Stimulated activated CD8-positive, alpha-beta memory T cell treated with anti-CD3 and anti-CD28 coated beads, Interleukin-7, amount 100 ng/mL, for 1 hour (primary cell): ENCODE results near the gene ARMC9.

ENCODE experiments used
- DNase-seq, 2 donors: peaks; one replicate each; pipeline ENCODE4 v3.0.0-alpha.2; 2020; ENCODE audit warnings: low read depth in 2 of 2

ARMC9 gene

GRCh38 chr2:231204146-231204545 is 5.7 kb downstream of the ARMC9 start:
- DNase-seq = no peak

- DNase-seq = no peak
These were observed 6.2 kb downstream of the ARMC9 start for GRCh38 chr2:231204581-231204980.

GRCh38 chr2:231207734-231208133 is 9.3 kb downstream of the ARMC9 start:
- no peak for DNase-seq

GRCh38 chr2:231210782-231211181 is 12.4 kb downstream of the ARMC9 start:
- no peak for DNase-seq

GRCh38 chr2:231211486-231211885 is 13.1 kb downstream of the ARMC9 start:
- DNase-seq = no peak

- DNase-seq = no peak
These were observed 14.0 kb downstream of the ARMC9 start for GRCh38 chr2:231212329-231212845.

- no peak for DNase-seq
These were observed 15.7 kb downstream of the ARMC9 start for GRCh38 chr2:231213931-231214642.

- DNase-seq = no peak
These were observed 19.9 kb downstream of the ARMC9 start for GRCh38 chr2:231218366-231218765.

GRCh38 chr2:231219289-231219688 is 20.9 kb downstream of the ARMC9 start:
- DNase-seq = no peak

- no peak for DNase-seq
These were observed 23.3 kb downstream of the ARMC9 start for GRCh38 chr2:231221761-231222160.

- no peak for DNase-seq
These were observed 24.0 kb downstream of the ARMC9 start for GRCh38 chr2:231222318-231223000.

- no peak for DNase-seq
These were observed 24.6 kb downstream of the ARMC9 start for GRCh38 chr2:231223001-231223375.

- no peak for DNase-seq
These were observed 25.1 kb downstream of the ARMC9 start for GRCh38 chr2:231223458-231223976.

- peak in 1 of 2 donors; percentile 6 for DNase-seq
These were observed 29.1 kb downstream of the ARMC9 start for GRCh38 chr2:231227310-231228162.

- no peak for DNase-seq
These were observed 29.8 kb downstream of the ARMC9 start for GRCh38 chr2:231228223-231228622.

- DNase-seq = no peak
These were observed 30.6 kb downstream of the ARMC9 start for GRCh38 chr2:231228974-231229529.

GRCh38 chr2:231235217-231235616 is 36.8 kb downstream of the ARMC9 start:
- DNase-seq = no peak

- no peak for DNase-seq
These were observed 40.3 kb downstream of the ARMC9 start for GRCh38 chr2:231238689-231239088.

GRCh38 chr2:231239751-231240150 is 41.3 kb downstream of the ARMC9 start:
- DNase-seq = no peak

GRCh38 chr2:231241755-231242507 is 43.5 kb downstream of the ARMC9 start:
- DNase-seq = no peak

- DNase-seq = no peak
These were observed 45.4 kb downstream of the ARMC9 start for GRCh38 chr2:231243866-231244265.
